ENCODE results near the gene NXPE1.
"Not testable (repeated sequence)": the region's sequence is repeated elsewhere in the genome, so short reads cannot be mapped to it uniquely, and the experiment has no call there.

Gene NXPE1

GRCh38 chr11:114604179-114604813 is 44.6 kb upstream of the NXPE1 start:
- TF ChIP-seq, protein P1, sequence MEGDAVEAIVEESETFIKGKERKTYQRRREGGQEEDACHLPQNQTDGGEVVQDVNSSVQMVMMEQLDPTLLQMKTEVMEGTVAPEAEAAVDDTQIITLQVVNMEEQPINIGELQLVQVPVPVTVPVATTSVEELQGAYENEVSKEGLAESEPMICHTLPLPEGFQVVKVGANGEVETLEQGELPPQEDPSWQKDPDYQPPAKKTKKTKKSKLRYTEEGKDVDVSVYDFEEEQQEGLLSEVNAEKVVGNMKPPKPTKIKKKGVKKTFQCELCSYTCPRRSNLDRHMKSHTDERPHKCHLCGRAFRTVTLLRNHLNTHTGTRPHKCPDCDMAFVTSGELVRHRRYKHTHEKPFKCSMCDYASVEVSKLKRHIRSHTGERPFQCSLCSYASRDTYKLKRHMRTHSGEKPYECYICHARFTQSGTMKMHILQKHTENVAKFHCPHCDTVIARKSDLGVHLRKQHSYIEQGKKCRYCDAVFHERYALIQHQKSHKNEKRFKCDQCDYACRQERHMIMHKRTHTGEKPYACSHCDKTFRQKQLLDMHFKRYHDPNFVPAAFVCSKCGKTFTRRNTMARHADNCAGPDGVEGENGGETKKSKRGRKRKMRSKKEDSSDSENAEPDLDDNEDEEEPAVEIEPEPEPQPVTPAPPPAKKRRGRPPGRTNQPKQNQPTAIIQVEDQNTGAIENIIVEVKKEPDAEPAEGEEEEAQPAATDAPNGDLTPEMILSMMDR (IDR thresholded peaks at IDR 0.05; ENCODE audit: low read depth, low read length): no peak
- DNase-seq (ENCODE audit: extremely low read depth, low read depth): no peak

DNA sequence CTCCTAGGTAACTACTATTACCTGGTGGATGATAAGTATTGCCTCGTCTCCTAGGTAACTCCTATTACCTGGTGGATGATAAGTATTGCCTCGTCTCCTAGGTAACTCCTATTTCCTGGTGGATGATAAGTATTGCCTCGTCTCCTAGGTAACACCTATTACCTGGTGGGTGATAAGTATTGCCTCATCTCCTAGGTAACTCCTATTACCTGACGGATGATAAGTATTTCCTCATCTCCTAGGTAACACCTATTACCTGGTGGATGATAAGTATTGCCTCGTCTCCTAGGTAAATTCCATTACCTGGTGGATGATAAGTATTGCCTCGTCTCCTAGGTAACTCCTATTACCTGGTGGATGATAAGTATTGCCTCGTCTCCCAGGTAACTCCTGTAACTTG is 43.5 kb upstream of the NXPE1 start:
- not testable (repeated sequence) for DNase-seq (ENCODE audit: extremely low read depth, low read depth)

GRCh38 chr11:114598461-114598860 is 38.8 kb upstream of the NXPE1 start:
- no peak for DNase-seq (ENCODE audit: extremely low read depth, low read depth)
- TF ChIP-seq, protein P1 (IDR thresholded peaks at IDR 0.05; ENCODE audit: low read depth, low read length): no peak

DNA sequence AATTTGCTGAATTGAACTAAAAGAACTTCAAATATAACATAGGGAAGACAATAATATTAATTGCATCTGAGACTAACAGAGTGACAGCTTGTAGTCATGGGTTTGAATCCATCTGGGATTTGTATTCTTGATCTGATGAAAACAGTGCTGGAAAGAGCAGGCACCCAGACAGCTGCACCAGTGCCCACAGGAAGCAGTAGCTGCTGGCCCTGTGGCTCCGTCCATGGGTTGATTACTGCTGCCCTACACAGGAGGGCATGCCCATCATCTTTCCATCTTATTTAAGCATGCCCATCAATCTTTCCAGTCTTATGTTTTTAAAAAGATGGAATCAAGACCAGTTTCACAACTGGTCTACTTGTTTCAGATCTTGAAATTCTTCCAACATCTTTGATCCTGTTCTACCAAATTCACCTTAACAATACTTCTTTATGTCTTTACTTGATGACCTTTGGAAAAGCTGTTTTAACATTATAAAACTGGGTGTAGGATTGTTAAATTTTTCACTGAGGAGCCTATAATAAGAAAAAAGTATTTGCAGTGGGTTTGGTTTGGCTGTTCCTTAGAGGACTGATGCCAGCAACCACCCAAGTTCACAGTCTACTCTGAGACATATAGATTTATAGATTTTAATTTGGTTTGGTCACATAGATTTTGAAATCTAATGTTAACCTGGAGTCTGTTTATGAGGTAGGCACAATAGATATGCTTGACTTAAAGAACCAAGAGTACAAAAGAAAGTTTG is 36.7 kb upstream of the NXPE1 start:
- TF ChIP-seq, protein P1 (IDR thresholded peaks at IDR 0.05; ENCODE audit: low read depth, low read length): no peak
- DNase-seq (ENCODE audit: extremely low read depth, low read depth): no peak

- DNase-seq (ENCODE audit: extremely low read depth, low read depth): no peak
- TF ChIP-seq, protein P1 (IDR thresholded peaks at IDR 0.05; ENCODE audit: low read depth, low read length): no peak
Measured at GRCh38 chr11:114595571-114595970, 35.9 kb upstream of the NXPE1 start, which contains the start of gene NXPE4. NXPE4 (minus strand) TSS chr11:114595786; CDS start chr11:114594759, 1,027 bp downstream.

GRCh38 chr11:114594703-114595102 is 35.0 kb upstream of the NXPE1 start:
- DNase-seq (ENCODE audit: extremely low read depth, low read depth): no peak
- TF ChIP-seq, protein P1 (IDR thresholded peaks at IDR 0.05; ENCODE audit: low read depth, low read length): no peak

DNA sequence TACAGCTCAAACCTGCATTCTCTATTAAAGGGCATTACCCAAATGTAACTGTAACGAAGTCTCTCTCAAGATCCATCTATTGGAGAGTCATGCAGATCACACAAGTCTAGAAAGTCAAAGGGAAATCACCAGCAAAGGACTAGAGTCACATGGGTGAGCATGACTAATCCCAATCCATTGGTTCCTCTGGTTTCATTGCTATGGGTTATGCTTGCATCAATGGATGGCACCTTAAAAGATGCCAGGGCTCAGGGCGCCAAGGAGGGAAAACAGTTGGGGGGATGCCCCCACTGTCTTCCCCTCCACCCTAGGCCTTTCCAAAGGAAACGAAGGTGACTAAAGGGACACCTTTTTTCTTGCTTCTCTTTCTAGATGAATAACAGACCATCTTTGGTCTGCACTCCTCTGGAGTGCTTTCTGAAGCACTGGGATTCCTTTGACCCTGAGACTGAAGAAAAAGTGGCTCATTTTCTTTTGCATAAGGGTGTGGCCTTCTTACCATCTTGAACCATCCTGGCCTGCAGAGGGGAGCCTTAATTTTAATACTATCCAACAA is 27.8 kb upstream of the NXPE1 start:
- no peak for DNase-seq (ENCODE audit: extremely low read depth, low read depth)

More for the DNA sequence above, 27.8 kb upstream of the NXPE1 start:
- TF ChIP-seq, protein P1 (IDR thresholded peaks at IDR 0.05; ENCODE audit: low read depth, low read length): no peak

Data from AG09319 (cell line).